Testis (tissue), 2 donors: ENCODE results near the gene PDE10A.

Experiments used
- CTCF ChIP-seq, 3 experiments: fragments of 450-650 bp in 2 of 3; fragments of 200-600 bp in 1 of 3; sonication (generic) in 1 of 3; IDR thresholded peaks; one replicate each; pipeline ENCODE4 v1.5.1; 2016 to 2019; ENCODE audit warnings: antibody characterized with exemption in 3 of 3, mild to moderate bottlenecking in 2 of 3, moderate library complexity in 1 of 3
- POLR2A ChIP-seq: fragments of 450-650 bp; IDR thresholded peaks from one replicate; pipeline ENCODE4 v1.6.1; 2017; ENCODE audit warnings: antibody characterized with exemption, mild to moderate bottlenecking, moderate library complexity

DNA sequence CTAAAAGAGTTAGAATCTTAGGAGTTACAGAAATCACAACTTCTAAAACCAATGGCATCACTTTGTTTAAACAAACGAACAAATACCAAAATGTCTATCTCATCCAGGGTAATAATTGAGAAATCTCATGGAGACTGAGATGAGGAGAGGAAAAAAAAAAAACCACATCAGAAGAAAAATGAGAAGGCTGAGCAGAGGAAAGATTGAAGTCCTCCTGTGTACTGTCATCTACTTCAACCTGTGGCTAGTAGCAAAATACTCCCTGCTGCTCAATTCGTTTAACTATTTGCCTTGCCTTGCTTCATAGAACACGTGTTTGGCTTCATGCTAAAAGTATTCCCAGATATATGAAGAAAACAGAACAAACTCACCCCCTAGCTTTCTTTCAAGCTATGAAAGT lies 143.7 kb downstream of the PDE10A start:
- TF ChIP-seq CTCF (IDR thresholded peaks at IDR 0.05), result no peak
- TF ChIP-seq POLR2A, result no peak
